Fibroblast of skin of left biceps (primary cell): ENCODE measurements around the gene DENND6A.

ENCODE experiments used
- DNase-seq, 2 experiments: peaks; one replicate each; pipeline ENCODE4 v3.0.0-alpha.2; 2013; ENCODE audit warnings: low read depth in 2 of 2

Gene DENND6A

DNA sequence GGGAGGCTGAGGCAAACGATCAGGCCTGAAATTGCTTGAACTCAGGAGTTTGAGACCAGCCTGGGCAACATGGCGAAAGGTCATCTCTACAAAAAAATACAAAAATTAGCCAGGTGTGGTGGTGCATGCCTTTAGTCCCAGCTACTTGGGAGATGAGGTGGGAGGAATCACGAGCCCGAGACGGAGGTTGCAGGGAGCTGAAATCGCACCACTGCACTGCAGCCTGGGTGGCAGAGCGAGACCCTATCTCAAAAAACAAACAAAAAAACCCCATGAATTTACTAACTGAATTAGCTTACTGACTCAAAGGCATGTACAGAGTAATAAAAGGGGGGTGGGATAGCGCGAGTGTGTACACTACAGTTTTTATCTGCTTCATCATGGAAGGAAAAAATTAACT, 115.1 kb downstream of the DENND6A start:
- no peak for DNase-seq

DNA sequence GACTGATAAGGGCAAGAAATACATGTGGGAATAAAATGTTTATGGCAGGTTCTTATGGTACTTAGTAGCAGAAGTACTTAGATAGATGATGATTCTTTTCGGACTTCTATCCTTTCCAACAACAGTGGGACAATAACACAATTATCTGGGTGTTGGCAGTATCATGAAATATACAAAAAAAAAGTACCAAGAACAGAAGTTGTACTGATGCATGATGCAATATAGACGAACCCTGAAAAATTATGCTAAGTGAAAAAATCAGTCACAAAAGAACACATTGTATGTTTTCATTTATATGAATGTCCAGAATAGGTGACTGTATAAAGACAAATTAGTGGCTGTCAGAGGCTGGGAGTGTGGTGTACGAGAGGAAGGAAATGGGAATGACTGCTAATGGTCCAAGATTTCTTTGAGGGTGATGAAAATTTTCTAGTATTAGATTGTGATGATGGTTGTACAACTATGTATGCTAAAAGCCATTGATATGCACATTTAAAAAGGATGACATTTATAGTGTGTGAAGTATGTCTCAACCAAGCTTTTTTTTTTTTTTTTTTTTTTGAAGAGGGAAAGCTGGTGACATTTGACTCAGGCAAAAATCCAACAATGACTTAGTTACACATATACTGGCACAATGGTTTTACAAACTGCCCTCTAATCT, 116.8 kb downstream of the DENND6A start:
- no peak for DNase-seq
